NCI-H446 (cell line): ENCODE data around the gene CBY2.
"Not testable (repeated sequence)": the region's sequence is repeated elsewhere in the genome, so short reads cannot be mapped to it uniquely, and the experiment has no call there.

Experiments used
- DNase-seq, 2 experiments: peaks; one replicate each; lab custom pipeline; 2025; lab: John Stamatoyannopoulos, UW

Gene CBY2, protein sequence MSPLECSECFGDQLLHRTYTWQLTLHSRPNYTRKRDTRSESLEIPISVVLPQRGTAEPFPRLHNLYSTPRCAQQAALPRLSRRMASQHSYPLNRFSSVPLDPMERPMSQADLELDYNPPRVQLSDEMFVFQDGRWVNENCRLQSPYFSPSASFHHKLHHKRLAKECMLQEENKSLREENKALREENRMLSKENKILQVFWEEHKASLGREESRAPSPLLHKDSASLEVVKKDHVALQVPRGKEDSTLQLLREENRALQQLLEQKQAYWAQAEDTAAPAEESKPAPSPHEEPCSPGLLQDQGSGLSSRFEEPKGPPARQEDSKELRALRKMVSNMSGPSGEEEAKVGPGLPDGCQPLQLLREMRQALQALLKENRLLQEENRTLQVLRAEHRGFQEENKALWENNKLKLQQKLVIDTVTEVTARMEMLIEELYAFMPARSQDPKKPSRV

DNA sequence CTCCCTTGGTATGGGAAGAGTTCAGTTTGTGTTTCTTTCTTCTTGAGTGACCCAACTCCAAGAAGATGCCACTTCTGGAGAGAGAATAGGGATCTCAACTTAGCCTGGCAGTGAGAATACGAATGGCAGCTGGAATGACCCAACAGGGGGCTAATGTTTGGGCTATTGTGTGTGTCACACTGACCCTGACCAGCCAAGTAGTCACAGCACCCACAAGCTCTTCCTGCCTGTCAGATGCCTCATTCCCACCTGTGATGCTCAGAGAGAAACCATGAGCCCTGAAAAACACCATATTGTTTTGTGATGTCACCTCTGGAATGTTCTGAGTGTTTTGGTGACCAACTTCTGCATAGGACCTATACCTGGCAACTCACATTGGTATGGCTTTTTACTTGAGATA is at the start of gene CBY2:
CBY2 (plus strand) TSS at position 233 of the 400 bp plus-strand sequence; CDS start at position 304, 71 bp downstream.
- no peak for DNase-seq

DNA sequence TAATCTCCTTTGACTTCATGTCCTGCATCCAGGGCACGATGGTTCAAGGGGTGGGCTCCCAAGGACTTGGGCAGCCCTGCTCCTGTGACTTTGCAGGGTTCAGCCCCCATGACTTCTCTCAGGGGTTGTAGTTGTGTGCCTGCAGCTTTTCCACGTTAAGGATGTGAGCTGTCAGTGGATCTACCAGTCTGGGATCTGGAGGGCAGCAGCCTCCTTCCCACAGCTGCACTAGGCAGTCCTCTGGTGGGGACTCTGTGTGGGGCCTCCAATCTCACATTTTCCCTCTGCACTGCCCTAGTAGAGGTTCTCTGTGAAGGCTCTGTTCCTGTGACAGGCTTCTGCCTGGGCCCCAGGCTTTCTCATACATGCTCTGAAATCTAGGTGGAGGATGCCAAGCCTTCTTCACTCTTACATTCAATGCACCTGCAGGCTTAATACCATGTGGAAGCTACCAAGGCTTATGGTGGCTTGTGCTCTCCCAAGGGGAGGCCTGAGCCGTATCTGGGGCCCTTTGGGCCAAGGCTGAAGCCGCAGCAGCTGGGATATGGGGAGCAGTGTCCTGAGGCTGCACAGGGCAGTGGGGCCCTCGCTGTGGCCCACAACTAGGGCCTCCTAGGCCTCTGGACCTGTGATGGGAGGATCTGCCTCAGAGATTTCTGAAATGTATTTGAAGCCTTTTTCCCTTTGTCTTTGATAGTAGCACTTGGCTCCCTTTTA is 47.3 kb upstream of the CBY2 start:
- DNase-seq, result no peak

DNA sequence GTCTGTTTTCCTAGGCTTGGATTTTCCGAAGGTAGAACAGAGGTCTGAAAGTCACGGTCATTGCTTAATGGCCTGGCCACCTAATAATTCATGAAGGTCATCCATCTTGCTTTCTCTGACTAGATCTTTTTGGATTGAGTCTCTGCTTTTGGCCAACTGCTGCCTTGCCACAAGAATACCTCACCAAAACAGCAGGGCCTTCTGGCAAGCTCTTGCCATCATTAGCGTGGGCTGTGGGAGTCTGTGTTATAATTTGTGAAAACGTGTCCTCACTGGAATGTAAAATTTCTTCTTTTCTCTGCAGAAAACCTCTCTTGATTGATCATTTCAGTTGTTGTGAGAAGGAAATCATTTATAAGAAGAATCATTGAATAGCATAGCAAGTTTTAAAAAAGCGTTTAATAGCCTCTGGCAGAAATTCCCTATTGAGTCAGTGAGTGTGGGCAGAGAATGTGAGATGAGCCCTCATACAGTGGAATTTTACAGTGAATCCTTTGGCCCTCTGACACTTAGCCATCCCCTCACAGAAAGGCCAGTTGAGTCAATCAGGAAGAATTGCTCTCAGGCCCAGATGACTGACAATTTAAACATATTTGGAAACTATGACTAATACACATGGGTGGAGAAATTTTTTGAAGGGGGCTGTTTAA is 43.4 kb upstream of the CBY2 start:
- no peak for DNase-seq

DNA sequence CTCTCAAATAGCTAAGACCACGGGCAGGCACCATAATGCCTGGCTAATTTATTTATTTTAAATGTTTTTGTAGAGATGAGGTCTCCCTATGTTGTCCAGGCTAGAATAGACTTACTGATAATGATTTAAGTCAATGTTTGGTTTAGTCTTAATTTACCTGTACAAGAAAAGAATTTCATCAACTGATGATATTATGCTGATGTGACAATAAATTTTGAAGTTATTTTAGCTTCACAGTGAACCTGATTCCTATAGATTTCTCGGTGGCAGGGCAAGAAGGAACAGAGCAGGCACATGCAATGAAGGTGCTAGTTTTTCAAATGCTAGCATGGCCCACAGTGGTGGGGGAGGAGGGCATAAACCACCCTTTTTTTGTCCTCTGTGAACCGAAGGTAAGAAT is 42.6 kb upstream of the CBY2 start:
- no peak for DNase-seq

DNA sequence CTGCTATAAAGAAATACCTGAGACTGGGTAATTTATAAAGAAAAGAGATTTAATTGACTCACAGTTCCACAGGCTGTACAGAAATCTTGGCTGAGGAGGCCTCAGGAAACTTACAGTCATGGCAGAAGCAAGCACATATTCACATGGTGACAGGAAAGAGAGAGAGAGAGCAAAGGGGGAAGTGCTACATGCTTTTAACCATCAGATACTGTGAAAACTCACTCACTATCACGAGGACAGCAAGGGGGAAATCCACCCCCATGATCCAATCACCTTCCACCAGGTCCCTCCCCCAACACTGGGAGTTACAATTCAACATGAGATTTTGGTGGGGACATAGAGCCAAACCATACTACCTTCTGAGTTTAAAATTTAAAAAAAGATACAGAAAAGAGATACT is 41.7 kb upstream of the CBY2 start:
- not testable (repeated sequence) for DNase-seq

DNA sequence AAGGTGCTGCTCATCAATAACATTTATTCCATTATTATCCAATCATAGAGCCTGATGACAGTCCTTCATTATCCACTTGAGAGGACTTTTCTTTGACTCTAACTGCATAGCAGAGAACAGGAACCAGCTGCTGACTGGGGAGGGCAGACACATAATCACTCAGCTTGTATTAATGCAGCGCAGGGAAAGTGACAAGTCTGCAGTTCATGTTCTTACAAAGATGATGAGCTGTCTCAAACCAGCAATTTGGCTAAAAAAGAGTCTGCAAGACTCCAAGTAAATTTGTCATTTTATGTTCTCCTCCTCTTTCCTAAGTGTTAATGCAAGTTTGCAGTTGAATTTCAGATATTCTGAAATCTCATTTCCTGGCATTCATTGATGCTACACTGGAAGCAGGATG is 40.0 kb upstream of the CBY2 start:
- no peak for DNase-seq

DNA sequence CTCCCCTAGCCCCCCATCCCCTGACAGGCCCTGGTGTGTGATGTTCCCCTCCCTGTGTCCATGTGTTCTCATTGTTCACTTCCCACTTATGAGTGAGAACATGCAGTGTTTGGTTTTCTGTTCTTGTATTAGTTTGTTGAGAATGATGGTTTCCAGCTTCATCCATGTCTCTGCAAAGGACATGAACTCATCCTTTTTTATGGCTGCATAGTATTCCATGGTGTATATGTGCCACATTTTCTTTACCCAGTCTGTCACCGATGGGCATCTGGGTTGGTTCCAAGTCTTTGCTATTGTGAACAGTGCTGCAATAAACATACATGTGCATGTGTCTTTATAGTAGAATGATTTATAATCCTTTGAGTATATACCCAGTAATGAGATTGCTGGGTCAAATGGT is 39.2 kb upstream of the CBY2 start:
- DNase-seq, result not testable (repeated sequence)

DNA sequence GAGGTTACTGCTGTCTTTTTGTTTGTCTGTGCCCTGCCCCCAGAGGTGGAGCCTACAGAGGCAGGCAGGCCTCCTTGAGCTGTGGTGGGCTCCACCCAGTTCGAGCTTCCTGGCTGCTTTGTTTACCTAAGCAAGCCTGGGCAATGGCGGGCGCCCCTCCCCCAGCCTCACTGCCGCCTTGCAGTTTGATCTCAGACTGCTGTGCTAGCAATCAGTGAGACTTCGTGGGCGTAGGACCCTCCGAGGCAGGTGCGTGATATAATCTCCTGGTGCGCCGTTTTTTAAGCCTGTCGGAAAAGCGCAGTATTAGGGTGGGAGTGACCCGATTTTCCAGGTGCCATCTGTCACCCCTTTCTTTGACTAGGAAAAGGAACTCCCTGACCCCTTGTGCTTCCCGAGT is 32.5 kb upstream of the CBY2 start:
- not testable (repeated sequence) for DNase-seq

DNA sequence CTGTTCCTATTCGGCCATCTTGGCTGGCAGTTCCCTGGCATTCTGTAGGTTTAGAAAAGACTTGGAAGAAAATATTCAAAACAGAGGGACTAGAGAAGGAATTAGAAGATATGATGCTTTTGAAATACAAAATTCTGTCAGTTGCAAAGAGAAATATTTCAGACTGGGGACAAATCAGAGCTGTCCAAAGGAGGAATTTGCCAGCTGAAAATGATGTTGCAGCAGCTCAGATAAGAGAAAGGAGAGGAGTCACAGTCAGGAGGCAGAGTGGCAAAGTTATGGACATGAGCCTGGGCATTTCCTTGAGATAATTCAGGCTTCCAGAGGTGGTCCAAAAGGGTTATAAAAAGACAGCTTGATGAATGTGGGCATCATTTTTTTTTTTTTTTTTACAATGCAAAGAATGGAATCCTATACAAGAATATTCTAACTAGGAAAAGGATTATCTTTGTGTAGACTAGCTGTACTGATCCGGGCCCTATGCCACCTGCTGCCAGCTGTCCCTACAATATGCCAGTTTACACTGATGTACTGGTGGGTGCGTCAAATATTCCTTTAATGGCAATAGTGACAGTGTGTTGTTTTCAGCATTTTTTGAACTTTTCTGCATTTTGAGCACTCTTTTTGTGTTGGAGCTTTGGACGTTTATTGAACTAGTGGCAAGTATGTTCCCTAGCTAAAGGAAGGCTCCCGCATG is 31.8 kb upstream of the CBY2 start:
- DNase-seq, result no peak

DNA sequence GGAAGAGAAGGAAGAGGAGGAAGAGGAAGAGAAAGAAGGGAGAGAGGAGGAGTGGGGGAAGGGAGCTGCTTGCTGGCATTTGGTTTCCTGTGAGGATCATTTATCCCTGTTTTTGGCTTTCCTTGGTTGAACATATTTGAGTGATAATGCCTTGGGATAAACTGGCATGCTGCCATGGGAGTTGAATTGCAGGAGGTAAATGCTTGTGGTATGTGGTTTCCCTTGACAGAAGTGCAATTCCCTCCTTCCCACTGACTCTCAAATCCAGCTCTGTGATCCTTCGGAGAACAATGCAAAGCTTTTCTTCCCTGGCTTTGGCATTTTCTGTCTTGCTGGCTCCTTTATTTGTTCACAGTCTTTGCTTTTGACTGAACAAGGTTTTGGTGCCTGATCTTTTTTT is 27.2 kb upstream of the CBY2 start:
- peak in 1 of 2 experiments; percentile 18 for DNase-seq

DNA sequence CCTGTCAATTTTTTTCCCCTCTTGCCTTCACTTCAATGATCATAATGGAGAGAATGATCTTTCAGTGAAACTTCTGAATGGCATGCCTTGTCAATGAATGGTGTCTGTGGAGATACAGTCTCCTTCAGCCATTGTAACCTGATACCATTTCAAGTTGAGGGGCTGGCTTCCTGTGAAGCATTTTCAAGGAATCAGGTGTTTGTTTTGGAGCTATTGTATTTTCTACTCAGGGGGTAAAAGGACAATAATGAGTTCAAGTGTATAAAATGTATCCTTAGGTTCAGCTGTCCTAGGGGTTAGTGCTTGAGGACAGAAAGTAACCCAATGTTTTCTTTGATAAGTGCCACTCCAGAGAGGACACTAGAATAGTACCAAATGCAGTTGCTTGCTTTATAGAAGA is 23.8 kb upstream of the CBY2 start:
- DNase-seq, result no peak

DNA sequence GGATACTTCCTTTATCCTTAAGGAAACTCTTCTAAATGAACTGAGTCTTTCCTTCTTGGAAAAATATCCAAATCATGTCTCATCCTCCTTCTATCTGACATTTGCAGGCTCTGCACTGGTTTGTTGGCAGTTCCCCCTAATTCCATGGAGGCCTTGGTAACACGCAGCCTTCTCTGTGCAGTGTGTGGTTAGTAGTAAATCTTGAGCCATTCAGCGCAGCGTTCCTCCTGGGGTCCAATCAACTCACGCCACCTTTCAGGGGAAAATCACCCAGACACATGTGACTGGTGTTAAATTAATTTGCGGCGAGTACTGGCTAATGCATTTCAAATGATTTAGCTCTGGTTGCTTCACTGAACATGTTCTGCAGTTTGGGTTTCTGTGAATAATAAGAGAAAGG is 21.0 kb upstream of the CBY2 start:
- no peak for DNase-seq

DNA sequence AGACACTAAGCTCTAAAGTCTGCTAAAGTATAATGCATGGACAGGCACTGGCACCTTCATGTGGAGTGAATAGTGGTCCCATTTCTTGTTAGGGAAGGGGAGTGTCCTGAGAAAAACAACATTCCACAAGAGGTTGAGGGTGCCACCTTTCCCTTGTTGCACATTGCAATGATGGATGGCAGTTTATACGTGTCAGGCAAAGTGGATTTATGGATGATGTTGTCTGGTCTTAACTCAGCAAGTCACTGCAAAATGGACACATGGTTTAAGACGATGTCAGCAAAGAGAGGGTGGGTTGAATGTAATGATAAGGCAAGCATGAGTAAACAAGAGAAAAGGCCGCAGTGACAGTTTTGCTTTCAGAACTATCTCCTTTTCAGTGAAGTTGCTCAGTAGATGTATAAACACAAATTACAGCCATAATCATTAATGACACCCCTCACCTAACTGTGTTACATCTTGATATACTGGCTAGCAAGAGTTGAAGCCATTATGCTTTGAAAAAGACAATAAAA is 19.6 kb upstream of the CBY2 start:
- no peak for DNase-seq

DNA sequence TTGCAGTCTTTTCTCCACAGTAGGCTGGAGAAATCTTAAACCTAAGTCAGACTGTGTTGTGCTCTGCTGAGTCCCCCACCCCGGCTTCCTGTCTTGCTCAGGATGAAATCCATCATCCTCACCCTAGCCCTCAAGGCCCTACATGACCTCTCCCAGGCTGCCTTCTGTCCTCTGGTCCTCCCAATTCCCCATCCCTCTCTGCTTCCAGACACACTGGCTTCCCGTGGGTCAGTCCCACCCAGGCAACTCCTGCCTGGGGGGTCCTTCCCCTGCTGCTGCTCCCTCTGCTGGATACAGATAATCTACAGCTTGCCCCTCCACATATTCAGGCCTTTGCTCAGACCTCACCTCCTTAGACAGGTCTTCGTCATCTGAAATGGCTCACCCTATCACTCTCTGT is 18.4 kb upstream of the CBY2 start:
- no peak for DNase-seq

DNA sequence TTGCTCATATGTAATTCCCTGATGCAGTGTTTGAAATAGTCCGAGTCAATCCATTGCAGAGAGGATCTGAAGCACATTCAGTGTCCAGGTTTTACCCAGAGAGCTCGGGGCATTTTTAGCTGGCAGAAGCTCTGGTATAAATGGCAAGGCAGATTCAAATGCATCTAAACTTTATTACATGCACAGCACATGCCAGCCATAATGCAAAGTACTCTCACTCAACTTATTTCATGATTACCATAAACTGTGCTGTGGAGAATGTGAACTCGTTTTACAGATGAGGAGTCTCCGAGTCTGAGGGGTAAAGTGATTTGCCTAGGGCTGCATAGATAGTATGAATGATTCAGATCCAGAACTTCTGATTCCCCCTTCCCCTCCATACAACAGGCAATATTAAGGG is 13.5 kb upstream of the CBY2 start:
- no peak for DNase-seq

DNA sequence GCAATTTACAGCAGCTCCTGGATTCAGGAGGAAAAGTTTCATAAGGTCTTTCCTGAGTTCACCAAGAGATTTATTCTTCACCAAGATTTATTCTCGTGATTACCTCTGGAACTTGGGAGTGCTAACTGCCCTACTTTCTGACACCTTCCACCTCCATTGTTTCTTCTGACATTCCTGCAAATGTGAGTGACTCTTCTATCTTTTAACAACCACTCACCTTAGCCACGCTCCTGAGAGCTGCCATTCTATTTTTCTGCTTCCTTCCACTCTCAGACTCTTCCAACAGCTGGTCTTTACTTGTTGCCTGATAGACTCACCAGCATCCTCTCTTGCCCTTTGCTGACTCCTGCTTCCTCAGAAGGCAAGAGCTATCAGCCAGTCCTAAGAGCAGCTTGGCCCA is 11.5 kb upstream of the CBY2 start:
- DNase-seq, result no peak

DNA sequence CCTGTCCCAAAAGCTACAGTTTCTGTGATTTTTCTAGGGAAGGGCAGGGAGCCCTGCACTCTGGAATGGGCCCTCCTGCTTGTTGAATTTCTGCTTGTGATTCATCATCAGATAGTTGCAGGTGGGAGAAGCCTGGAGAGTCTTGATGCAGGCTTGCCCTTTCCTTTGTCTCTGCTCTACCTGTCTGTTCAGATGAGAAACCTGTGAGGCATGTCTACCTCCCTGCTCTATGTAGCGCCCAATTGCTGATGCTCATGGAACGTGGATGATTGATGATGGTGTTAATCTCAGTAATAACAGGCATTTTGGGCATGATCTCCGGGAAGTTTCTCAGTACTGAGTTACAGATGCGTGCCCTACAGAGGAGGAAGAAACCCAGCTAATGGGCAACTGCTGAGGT is 10.9 kb upstream of the CBY2 start:
- DNase-seq, result no peak

DNA sequence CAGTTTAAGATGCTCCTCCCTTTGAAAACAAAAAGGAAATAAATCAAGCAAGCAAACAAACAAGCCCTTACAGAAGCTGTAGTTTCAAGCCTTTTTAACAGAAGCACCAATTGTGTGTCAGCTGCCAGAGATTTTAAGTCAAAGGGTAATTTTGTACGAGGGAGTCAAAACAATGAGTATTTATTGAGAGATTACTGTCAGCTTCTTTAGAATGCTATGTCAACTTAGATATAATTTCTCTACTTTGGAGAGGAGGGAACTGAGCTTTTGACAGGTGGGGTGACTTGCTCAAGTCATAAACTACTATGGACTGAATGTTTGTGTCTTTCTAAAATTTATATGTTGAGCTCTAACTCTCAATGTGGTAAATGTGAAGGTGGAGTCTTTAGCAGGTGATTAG is 10.5 kb upstream of the CBY2 start:
- DNase-seq, result no peak

DNA sequence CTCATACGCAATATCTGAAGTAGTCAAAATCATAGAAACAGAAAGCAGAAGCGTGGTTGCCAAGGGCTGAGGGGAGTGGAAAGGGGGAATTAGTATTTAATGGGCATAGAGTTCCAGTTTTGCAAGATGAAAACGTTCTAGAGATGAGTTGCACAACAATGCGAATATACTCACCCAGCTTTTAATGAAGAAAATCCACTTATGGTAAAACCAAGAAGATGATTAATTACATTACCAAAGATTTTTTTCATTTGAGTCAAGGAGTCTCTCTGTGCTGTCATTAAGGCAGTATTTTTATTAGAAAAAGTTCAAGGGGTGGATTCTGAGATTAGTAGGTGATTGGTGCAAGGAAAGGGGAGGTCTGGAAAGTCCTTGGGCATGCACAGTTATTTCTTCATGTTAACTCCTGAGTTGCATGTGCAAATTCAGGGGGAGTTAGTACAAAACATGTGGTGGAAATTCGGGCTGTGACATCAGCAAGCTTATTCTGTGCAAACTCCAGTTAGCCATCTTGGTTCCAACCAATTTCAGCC is 6.9 kb upstream of the CBY2 start:
- no peak for DNase-seq

DNA sequence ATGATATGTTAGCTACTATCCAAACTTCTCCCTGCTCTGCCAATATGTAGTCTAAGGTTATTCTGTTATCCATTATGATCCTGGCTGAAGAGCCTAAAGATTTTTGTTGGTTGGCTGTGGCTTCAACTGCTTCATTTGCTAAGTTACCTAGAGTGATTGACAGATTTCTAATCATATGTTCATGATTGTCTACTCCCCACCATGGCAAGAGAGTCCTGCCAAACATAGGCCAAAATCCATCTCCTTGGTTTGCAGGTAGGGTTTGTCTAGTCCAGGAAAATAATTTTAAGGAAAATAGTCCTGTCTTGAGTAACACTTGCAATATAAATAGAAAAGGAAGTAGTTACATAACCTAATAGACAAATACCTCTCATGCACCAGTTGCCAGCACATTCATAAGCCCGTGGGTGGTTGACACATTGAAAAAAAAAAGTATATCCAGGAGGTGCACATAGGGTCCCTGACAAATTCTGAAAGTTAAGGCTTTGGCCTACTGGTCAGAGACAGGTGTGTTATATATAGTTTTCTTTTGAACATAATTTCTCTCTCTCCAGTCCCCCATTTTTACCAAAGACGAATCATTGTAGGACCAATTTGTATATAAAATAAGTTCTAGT is 5.4 kb upstream of the CBY2 start:
- DNase-seq, result no peak
